GM21723 (cell line): ENCODE measurements around the gene ARID1B.

Experiments
- ATAC-seq: cut with Tn5 transposase; IDR thresholded peaks from one replicate; pipeline ENCODE4 v1.9.1; 2021; ENCODE audit warnings: mild to moderate bottlenecking, moderate library complexity; ENCODE audit not compliant: unreplicated experiment

The ARID1B gene

GRCh38 chr6:157013649-157014304, 236.6 kb downstream of the ARID1B start:
- no peak for ATAC-seq

- no peak for ATAC-seq
Measured at GRCh38 chr6:157014871-157015270, 237.7 kb downstream of the ARID1B start.

- ATAC-seq = no peak
Measured at GRCh38 chr6:157017022-157017421, 239.8 kb downstream of the ARID1B start.

- ATAC-seq = no peak
Measured at GRCh38 chr6:157017861-157018260, 240.7 kb downstream of the ARID1B start.

- no peak for ATAC-seq
Measured at GRCh38 chr6:157019115-157019641, 242.0 kb downstream of the ARID1B start.

- no peak for ATAC-seq
Measured at GRCh38 chr6:157019733-157020132, 242.6 kb downstream of the ARID1B start.

- no peak for ATAC-seq
Measured at GRCh38 chr6:157020398-157020797, 243.2 kb downstream of the ARID1B start.

GRCh38 chr6:157020881-157021343, 243.7 kb downstream of the ARID1B start:
- peak; percentile 40 for ATAC-seq

GRCh38 chr6:157021344-157021992, 244.3 kb downstream of the ARID1B start:
- ATAC-seq = peak; percentile 79

- ATAC-seq = peak; percentile 58
Measured at GRCh38 chr6:157021993-157022740, 245.0 kb downstream of the ARID1B start.

- ATAC-seq = no peak
Measured at GRCh38 chr6:157023958-157024357, 246.8 kb downstream of the ARID1B start.

- no peak for ATAC-seq
Measured at GRCh38 chr6:157024745-157025144, 247.6 kb downstream of the ARID1B start.

GRCh38 chr6:157025437-157025836, 248.3 kb downstream of the ARID1B start:
- no peak for ATAC-seq

- peak; percentile 46 for ATAC-seq
Measured at GRCh38 chr6:157029980-157030690, 253.0 kb downstream of the ARID1B start.

GRCh38 chr6:157030755-157031154, 253.6 kb downstream of the ARID1B start:
- ATAC-seq = no peak

GRCh38 chr6:157032923-157033322, 255.7 kb downstream of the ARID1B start:
- ATAC-seq = no peak

- ATAC-seq = peak; percentile 53
Measured at GRCh38 chr6:157033428-157034140, 256.4 kb downstream of the ARID1B start.

- no peak for ATAC-seq
Measured at GRCh38 chr6:157034436-157035230, 257.5 kb downstream of the ARID1B start.

- no peak for ATAC-seq
Measured at GRCh38 chr6:157035546-157035945, 258.4 kb downstream of the ARID1B start.
